ENCODE data around the gene FAM136A. TPM values are rescaled to one million over a fixed set of nuclear protein-coding genes. Genes with fewer than 3 reads are reported as not detected.

FAM136A gene
- total and polyA plus RNA-seq, 8 donors, result 23.7 to 51.0 (median 31.9) TPM

DNA sequence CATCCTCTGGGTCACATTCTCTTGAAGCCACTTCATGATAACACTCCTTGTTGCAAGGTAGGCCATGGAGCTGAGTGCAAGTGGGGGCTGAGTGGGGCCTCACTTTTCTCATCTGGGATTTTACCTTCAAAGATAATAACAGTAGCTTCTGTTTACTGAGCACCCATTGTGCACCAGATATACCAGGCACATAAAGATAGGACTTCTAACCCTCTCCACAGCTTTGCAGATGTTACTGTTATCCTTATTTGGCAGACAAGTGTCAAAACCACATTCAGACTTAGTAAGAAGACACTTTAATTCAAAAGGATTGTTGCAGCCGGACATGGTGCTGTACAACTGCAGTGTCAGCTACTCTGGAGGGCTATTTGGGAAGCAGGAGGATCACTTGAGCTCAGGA lies 12.8 kb upstream of the FAM136A start:
- intact Hi-C loops (cut with DNase I), result no loop called here
- Histone ChIP-seq H3K36me3 (no peaks in the 10 kb centered on the region), H3K27ac (no peak overlapping the region), H3K27me3 (no peaks in the 10 kb centered on the region), H3K4me3 (no peak overlapping the region), H3K4me1 (no peaks in the 10 kb centered on the region), H3K9me3 (no peaks in the 10 kb centered on the region)
- 73 to 93% methylated on average over 1 of the region's 1 CpG for WGBS, 2 donors
- DNase-seq (no peak), ATAC-seq (no peak), FAIRE-seq (no peak)
- TF ChIP-seq, protein P1, sequence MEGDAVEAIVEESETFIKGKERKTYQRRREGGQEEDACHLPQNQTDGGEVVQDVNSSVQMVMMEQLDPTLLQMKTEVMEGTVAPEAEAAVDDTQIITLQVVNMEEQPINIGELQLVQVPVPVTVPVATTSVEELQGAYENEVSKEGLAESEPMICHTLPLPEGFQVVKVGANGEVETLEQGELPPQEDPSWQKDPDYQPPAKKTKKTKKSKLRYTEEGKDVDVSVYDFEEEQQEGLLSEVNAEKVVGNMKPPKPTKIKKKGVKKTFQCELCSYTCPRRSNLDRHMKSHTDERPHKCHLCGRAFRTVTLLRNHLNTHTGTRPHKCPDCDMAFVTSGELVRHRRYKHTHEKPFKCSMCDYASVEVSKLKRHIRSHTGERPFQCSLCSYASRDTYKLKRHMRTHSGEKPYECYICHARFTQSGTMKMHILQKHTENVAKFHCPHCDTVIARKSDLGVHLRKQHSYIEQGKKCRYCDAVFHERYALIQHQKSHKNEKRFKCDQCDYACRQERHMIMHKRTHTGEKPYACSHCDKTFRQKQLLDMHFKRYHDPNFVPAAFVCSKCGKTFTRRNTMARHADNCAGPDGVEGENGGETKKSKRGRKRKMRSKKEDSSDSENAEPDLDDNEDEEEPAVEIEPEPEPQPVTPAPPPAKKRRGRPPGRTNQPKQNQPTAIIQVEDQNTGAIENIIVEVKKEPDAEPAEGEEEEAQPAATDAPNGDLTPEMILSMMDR (IDR thresholded peaks at IDR 0.05), result no peak

DNA sequence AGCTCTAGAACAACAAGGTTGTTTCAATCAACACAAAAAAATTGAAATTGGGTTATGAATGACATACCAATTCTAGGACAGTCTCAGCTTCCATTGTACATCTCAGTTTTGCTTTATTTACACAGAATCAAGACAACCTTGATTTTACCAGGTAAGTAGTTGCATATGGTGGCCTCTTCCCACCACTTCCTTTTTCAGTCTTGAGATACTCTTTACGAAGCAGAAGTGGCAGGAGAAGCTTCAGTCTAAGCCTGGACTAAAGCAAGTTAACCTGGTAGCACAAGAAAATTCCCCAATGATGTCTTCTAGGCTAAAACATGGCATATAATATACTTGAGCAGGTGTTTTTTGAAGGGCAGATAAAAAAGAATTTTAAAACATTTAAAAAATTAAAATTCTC lies 10.7 kb upstream of the FAM136A start:
- ATAC-seq, result no peak
- DNase-seq, result no peak
- WGBS, 2 donors, result 65 to 83% methylated on average over 1 of the region's 1 CpG
- H3K4me1 ChIP-seq, result no peaks in the 10 kb centered on the region
- no peak for FAIRE-seq
- no peaks in the 10 kb centered on the region for H3K9me3 ChIP-seq
- H3K27me3 ChIP-seq, result no peaks in the 10 kb centered on the region
- no peaks in the 10 kb centered on the region for H3K36me3 ChIP-seq
- intact Hi-C loops (cut with DNase I), result no loop called here
- TF ChIP-seq, protein P1 (IDR thresholded peaks at IDR 0.05), result no peak
- no peak overlapping the region for H3K27ac ChIP-seq
- H3K4me3 ChIP-seq, result no peak overlapping the region

DNA sequence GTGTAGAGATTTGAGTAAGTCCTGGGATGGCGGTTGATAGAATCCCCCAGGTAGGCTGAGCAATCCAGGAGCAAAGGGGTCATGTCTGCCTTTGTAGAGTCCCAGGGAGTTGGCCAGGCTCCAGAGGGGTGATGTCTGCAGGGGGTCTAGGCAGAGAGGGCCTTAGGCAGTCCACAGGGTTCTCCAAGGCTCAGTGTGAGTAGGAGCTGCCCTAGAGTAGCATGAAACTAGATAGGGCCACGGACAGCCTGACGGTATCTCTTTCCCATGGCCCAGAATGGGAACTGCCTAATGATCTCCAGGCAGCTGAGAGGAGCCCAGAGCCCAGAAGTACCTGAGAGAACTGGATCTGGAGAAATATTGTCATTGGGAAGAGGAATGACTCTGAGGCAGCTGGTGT lies 9.0 kb upstream of the FAM136A start:
- ATAC-seq (no peak), DNase-seq (no peak), FAIRE-seq (no peak)
- intact Hi-C loops (cut with DNase I), result no loop called here
- WGBS, 2 donors, result 85 to 86% methylated on average over 3 of the region's 3 CpGs
- Histone ChIP-seq H3K36me3 (no peaks in the 10 kb centered on the region), H3K27ac (no peak overlapping the region), H3K27me3 (no peaks in the 10 kb centered on the region), H3K9me3 (no peaks in the 10 kb centered on the region), H3K4me1 (no peaks in the 10 kb centered on the region), H3K4me3 (no peak overlapping the region)
- TF ChIP-seq, protein P1 (IDR thresholded peaks at IDR 0.05), result no peak

DNA sequence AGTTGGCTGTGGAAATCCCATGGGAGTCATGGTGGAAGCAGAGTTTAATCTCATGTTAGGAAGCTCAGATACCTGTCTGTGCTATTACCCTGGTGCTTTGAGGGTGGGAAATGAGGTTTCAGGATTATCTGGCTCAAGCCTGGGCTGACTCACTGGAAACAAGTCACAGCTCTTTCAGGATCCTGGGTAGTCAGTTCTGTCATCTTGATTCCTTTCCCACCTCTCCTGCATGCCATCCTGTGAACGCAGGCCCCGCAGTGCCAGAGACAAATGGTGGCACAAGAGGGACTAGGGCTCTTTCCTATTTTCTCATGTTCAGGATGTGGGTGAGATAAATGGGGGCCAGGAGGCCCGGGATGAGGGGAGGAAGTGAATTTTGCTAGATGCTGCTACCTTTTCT lies 3.7 kb upstream of the FAM136A start:
- FAIRE-seq (no peak), DNase-seq (no peak), ATAC-seq (no peak)
- Histone ChIP-seq H3K9me3 (no peaks in the 10 kb centered on the region), H3K27ac (no peak overlapping the region), H3K36me3 (peaks cover 0 to under 1% (median 0%) of the 10 kb centered on the region in 3 donors), H3K4me1 (peaks cover 0 to 5% (median 5%) of the 10 kb centered on the region in 3 donors), H3K27me3 (no peaks in the 10 kb centered on the region), H3K4me3 (no peak overlapping the region)
- TF ChIP-seq, protein P1 (IDR thresholded peaks at IDR 0.05), result no peak
- intact Hi-C loops (cut with DNase I), result no loop called here
- WGBS, 2 donors, result 70 to 72% methylated on average over 3 of the region's 3 CpGs

DNA sequence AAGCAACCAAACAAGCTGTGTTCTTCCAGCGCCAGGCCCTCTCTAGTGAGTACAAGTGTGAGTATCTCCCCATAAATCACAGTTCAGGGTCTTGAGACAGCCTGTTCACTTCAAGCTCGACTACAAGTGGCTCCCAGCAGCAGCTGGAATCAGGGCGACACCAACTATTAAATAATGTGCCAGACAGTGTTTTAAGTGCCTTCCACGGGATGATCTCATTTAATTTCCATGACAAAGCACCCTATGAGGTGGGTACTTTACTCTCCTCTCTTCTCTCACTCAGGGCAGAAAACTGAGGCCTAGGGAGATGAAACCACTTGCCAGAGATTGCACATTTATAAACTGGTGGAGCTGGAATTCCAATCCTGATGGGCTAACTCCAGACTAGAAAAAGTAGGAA lies 2.6 kb upstream of the FAM136A start:
- TF ChIP-seq, protein P1 (IDR thresholded peaks at IDR 0.05), result no peak
- no peaks in the 10 kb centered on the region for H3K9me3 ChIP-seq
- DNase-seq (no peak), FAIRE-seq (no peak), ATAC-seq (no peak)
- peaks cover 0 to 6% (median 5%) of the 10 kb centered on the region in 3 donors for H3K4me1 ChIP-seq
- H3K27me3 ChIP-seq, result no peaks in the 10 kb centered on the region
- H3K36me3 ChIP-seq, result peaks cover 0 to 5% (median 0%) of the 10 kb centered on the region in 3 donors
- intact Hi-C loops (cut with DNase I), result no loop called here
- H3K27ac ChIP-seq, result no peak overlapping the region
- 54 to 65% methylated on average over 4 of the region's 4 CpGs for WGBS, 2 donors
- H3K4me3 ChIP-seq, result no peak overlapping the region

Data from pancreas (tissue), 10 donors.